Measurements from ENCODE around the gene RPS21. TPM values are rescaled to one million over a fixed set of nuclear protein-coding genes. Genes with fewer than 3 reads are reported as not detected.

Gene RPS21
- total RNA-seq, 4 donors from 2014 or later, result 1,664 to 5,734 (median 2,155) TPM

GRCh38 chr20:62394248-62395245, 7.6 kb downstream of the RPS21 start:
- WGBS, 2 donors, result 89 to 93% methylated on average over 33 to 43 of the region's 44 CpGs
- TF ChIP-seq, protein P1, sequence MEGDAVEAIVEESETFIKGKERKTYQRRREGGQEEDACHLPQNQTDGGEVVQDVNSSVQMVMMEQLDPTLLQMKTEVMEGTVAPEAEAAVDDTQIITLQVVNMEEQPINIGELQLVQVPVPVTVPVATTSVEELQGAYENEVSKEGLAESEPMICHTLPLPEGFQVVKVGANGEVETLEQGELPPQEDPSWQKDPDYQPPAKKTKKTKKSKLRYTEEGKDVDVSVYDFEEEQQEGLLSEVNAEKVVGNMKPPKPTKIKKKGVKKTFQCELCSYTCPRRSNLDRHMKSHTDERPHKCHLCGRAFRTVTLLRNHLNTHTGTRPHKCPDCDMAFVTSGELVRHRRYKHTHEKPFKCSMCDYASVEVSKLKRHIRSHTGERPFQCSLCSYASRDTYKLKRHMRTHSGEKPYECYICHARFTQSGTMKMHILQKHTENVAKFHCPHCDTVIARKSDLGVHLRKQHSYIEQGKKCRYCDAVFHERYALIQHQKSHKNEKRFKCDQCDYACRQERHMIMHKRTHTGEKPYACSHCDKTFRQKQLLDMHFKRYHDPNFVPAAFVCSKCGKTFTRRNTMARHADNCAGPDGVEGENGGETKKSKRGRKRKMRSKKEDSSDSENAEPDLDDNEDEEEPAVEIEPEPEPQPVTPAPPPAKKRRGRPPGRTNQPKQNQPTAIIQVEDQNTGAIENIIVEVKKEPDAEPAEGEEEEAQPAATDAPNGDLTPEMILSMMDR (IDR thresholded peaks at IDR 0.05), result no peak
- TF ChIP-seq POLR2A (IDR thresholded peaks at IDR 0.05), result no peak
- intact Hi-C loops (cut with DNase I; ENCODE audit: low total_unique reads), result no loop called here
- H3K4me3 ChIP-seq (ENCODE audit: low read depth, poor library complexity, severe bottlenecking), result no peak overlapping the region
- DNase-seq (ENCODE audit: low spot score in 2 of 2), result no peak

- intact Hi-C loops (cut with DNase I; ENCODE audit: low total_unique reads), result no loop called here
- 82 to 84% methylated on average over 16 to 27 of the region's 27 CpGs for WGBS, 2 donors
- DNase-seq (ENCODE audit: low spot score in 2 of 2), result no peak
- TF ChIP-seq, protein P1 (IDR thresholded peaks at IDR 0.05), result no peak
- no peak for TF ChIP-seq POLR2A (IDR thresholded peaks at IDR 0.05)
- H3K4me3 ChIP-seq (ENCODE audit: low read depth, poor library complexity, severe bottlenecking), result no peak overlapping the region
Observed at GRCh38 chr20:62395311-62396242, 8.7 kb downstream of the RPS21 start.

- intact Hi-C loops (cut with DNase I; ENCODE audit: low total_unique reads), result no loop called here
- DNase-seq (ENCODE audit: low spot score in 2 of 2), result no peak
- no peak overlapping the region for H3K4me3 ChIP-seq (ENCODE audit: low read depth, poor library complexity, severe bottlenecking)
- WGBS, 2 donors, result 90 to 91% methylated on average over 22 to 33 of the region's 35 CpGs
- no peak for TF ChIP-seq POLR2A (IDR thresholded peaks at IDR 0.05)
- TF ChIP-seq, protein P1 (IDR thresholded peaks at IDR 0.05), result no peak
Observed at GRCh38 chr20:62396367-62397239, 9.7 kb downstream of the RPS21 start.

- no peak overlapping the region for H3K4me3 ChIP-seq (ENCODE audit: low read depth, poor library complexity, severe bottlenecking)
- no peak for DNase-seq (ENCODE audit: low spot score in 2 of 2)
- TF ChIP-seq, protein P1 (IDR thresholded peaks at IDR 0.05), result no peak
- no peak for TF ChIP-seq POLR2A (IDR thresholded peaks at IDR 0.05)
- intact Hi-C loops (cut with DNase I; ENCODE audit: low total_unique reads), result no loop called here
- 92 to 95% methylated on average over 19 of the region's 19 CpGs for WGBS, 2 donors
Observed at GRCh38 chr20:62398120-62398821, 11.4 kb downstream of the RPS21 start.

Data from lower leg skin (tissue), 4 donors.